ENCODE data around the gene SPACA7.

The SPACA7 gene, protein sequence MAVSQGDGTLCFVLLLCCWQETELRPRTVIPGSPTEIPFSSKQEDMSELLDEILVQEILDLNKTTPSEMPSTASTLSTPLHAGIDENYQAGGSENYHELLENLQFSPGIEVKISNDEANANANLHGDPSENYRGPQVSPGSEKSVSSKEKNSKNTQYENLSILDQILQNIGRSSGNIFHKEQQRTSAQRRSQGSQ

DNA sequence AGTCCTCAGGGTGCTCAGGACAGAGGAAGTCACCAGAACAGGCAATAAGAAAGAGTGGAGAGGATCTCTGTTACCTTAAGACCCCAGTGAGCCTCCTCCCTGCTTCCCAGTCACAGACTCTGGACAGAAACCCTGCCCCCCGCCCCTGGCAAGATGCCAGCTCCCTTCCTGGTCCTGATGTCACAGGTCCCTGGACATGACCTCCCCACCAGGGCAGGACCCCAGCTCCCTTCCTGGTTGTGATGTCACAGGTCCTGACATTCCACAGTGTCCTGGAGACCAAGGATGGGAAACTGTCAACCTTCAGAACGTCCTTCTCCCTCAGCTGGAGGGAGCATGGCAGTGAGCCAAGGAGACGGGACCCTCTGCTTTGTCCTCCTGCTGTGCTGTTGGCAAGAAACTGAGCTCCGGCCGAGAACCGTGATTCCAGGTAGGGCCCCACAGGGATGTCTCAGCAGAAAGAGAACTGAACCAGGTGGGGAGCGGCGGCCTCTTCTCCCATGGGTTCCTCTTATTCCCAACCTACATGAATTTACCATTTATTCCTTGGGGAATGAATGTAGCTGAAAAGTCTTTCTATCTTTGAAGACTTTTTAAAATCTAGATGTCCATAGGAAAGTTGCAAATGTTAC is at the start of gene SPACA7:
TSS of gene SPACA7 (plus strand) at position 306 of the 632 bp plus-strand sequence. CDS start at position 337, 31 bp downstream.
- H3K4me3 ChIP-seq, result no peak within 1 kb of the TSS
- no peaks in the 10 kb centered on the region for H3K4me1 ChIP-seq
- H3K36me3 ChIP-seq (replicated peaks), result no peaks in the 10 kb centered on the region
- DNase-seq (ENCODE audit: low spot score in 2 of 2), result no peak
- 0 out of 2 replicates have a peak, but pooled peaks cover 3% of the 10 kb centered on the region for H3K27me3 ChIP-seq (ENCODE audit: low read depth)
- in situ Hi-C loops (cut with MboI; ENCODE audit: low sequenced_read_pairs), result no loop called here
- no peaks in the 10 kb centered on the region for H3K9me3 ChIP-seq

DNA sequence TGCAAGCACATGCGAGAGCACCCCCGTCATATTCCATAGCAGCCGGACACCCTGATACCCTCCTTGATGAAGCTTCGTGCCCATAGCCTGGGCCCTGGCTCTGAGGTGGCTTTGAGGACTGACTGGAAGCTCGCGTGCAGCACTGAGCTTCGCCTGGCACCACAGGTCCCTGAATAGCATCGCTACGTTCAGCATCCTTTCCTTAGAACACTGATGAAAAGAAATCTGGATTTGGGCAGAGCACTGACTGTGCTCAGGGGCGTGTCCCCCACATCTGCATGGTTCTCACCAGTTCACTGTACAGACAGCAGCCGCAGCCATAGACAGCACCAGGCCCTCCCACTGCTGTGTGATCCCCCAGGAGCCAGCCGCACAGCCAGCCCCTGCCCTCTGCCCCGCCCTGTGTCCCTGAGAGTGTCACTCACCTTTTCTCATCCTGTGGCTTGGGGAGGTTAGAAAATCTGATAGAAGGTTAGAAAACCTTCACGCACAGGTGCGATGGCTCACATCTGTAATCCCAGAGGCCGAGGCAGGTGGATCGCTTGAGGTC is 49.3 kb upstream of the SPACA7 start:
- Histone ChIP-seq H3K36me3 (replicated peaks) (no peaks in the 10 kb centered on the region), H3K4me1 (no peaks in the 10 kb centered on the region), H3K9me3 (no peaks in the 10 kb centered on the region), H3K4me3 (no peak overlapping the region), H3K27me3 (ENCODE audit: low read depth) (peaks cover 11% of the 10 kb centered on the region)
- no peak for DNase-seq (ENCODE audit: low spot score in 2 of 2)
- in situ Hi-C loops (cut with MboI; ENCODE audit: low sequenced_read_pairs), result no loop called here

DNA sequence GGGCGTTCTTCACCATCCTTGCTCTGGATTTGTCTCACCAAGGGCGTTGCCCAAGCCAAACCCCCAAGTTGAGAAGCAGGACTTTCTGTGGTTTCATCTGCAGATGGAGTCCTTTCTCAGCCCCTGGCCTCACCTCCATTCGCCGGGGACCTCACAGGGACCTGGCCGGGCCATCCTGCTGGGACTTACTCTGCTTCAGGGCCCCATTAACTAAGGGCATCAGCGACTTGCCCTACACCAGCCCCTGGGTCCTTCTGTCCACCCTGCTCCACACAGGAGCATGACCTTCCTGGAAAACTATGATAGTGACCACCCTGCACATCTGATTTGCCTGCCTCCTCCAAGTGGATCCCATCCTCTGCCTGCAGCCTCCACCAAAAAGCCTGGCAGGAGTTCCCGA is 47.2 kb upstream of the SPACA7 start:
- Histone ChIP-seq H3K4me1 (no peaks in the 10 kb centered on the region), H3K27me3 (ENCODE audit: low read depth) (peaks cover 11% of the 10 kb centered on the region), H3K9me3 (no peaks in the 10 kb centered on the region), H3K4me3 (no peak overlapping the region), H3K36me3 (replicated peaks) (no peaks in the 10 kb centered on the region)
- in situ Hi-C loops (cut with MboI; ENCODE audit: low sequenced_read_pairs), result no loop called here
- no peak for DNase-seq (ENCODE audit: low spot score in 2 of 2)

DNA sequence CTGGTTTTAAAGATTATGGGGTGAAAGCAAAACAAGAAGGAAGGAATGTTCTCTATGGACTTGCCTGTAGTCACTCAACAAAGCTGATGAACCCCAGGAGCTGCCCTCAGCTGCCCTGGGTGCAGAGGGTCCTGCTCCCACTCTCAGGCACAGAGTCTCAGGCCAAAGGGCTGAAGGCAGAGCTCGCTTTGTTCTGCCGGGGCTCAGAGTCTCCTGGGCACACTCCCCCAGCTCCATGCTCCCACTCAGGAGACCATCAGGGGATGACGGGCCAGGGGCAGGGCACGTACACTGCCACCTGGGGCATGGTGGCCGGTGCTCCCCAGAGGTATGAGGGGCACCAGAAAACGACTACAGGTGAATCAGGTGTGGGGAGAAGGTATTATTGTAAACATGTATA is 46.8 kb upstream of the SPACA7 start:
- H3K9me3 ChIP-seq, result no peaks in the 10 kb centered on the region
- H3K27me3 ChIP-seq (ENCODE audit: low read depth), result peaks cover 9% of the 10 kb centered on the region
- no peaks in the 10 kb centered on the region for H3K4me1 ChIP-seq
- DNase-seq (ENCODE audit: low spot score in 2 of 2), result no peak
- in situ Hi-C loops (cut with MboI; ENCODE audit: low sequenced_read_pairs), result no loop called here
- no peaks in the 10 kb centered on the region for H3K36me3 ChIP-seq (replicated peaks)
- H3K4me3 ChIP-seq, result no peak overlapping the region

DNA sequence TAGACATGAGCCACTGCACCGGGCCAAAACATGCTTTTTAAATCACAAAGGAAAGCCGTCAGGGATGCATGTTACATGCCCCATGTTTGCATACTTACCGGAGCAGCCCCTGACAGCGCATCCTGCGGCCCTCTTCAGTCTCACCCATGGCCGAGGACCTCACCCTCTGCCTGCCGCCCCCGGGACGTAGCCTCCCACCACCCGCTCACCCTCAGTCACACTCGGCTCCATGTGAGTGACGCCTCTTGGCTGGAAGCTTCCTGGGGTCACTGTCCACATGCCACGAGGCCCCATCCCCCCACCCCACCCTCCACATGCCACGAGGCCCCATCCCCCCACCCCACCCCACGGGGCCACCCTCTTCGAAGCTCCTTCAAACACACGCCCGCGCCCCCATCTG is 46.1 kb upstream of the SPACA7 start:
- no peaks in the 10 kb centered on the region for H3K4me1 ChIP-seq
- no peaks in the 10 kb centered on the region for H3K36me3 ChIP-seq (replicated peaks)
- H3K27me3 ChIP-seq (ENCODE audit: low read depth), result peaks cover 4% of the 10 kb centered on the region
- in situ Hi-C loops (cut with MboI; ENCODE audit: low sequenced_read_pairs), result loop anchor here (10.0 kb wide), 1 partner anchor 55 kb away; no protein-coding TSS in a partner anchor
- H3K9me3 ChIP-seq, result no peaks in the 10 kb centered on the region
- DNase-seq (ENCODE audit: low spot score in 2 of 2), result no peak
- H3K4me3 ChIP-seq, result no peak overlapping the region

DNA sequence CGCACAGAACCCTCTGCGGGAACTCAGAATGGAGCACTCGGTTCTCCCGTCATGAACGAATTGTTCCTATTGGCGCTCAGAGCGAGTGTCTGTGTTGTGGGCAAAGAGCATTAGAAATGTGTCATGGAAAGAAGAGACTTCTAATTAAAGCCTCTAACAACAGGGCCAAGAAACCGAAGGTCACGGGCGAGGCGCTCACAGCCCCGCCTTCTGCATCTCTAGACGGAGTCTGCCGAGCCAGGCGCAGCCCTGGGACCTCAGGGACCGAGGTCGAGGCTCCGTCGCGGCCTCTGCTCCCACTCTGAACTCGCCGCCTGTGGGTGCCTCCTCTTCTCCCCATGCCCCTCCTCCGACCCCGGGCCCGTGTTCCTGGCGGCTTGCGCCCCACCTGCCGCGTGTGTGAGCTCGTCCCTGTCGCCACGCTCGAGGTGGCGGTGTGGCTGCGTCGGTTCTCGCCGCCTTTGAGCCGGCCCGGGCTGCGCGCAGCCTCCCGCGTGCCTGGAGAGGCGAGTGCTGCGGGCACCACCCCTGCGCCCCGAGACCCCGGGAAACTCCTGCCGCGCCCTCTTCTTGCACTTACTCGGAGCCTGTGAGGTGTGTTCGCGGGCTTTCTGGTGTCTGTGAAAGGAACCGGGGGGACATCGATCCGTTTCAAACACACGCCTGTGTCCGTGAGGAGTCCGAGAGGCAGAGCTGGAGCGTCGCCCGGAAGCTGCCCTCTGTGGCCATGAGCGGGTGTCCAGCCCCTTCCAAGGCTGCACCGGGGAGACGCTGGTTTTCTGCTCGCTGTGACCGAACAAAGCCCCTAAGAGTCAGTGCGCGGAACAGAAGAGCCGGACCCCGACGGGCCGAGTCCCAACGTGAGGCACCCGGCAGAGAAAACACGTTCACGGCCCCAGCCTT is 45.4 kb upstream of the SPACA7 start:
- in situ Hi-C loops (cut with MboI; ENCODE audit: low sequenced_read_pairs), result loop anchor here (10.0 kb wide), 1 partner anchor 56 kb away; no protein-coding TSS in a partner anchor
- Histone ChIP-seq H3K36me3 (replicated peaks) (no peaks in the 10 kb centered on the region), H3K9me3 (no peaks in the 10 kb centered on the region), H3K4me1 (no peaks in the 10 kb centered on the region), H3K4me3 (no peak overlapping the region), H3K27me3 (ENCODE audit: low read depth) (no peaks in the 10 kb centered on the region)
- no peak for DNase-seq (ENCODE audit: low spot score in 2 of 2)

DNA sequence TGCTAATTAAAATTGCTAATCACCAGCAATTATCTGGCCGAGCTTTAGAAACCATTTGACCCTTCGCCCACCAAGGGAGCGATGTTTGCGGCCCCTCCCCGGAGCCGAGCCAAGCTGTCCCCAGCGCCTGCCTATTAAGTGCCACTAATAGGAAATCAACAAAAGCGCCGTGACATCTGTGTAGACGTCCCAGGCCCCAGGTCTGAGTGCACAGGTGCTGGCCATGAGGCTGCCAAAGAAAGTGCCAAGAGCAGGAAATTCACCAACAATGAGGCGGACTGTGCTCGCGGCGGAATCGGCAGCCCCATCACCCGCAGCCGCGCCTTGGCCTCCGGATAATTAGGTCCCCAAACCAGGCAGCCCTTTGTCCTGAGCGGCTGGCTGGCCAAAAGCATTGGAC is 44.5 kb upstream of the SPACA7 start:
- no peaks in the 10 kb centered on the region for H3K27me3 ChIP-seq (ENCODE audit: low read depth)
- H3K4me1 ChIP-seq, result no peaks in the 10 kb centered on the region
- H3K9me3 ChIP-seq, result no peaks in the 10 kb centered on the region
- DNase-seq (ENCODE audit: low spot score in 2 of 2), result no peak
- H3K36me3 ChIP-seq (replicated peaks), result no peaks in the 10 kb centered on the region
- in situ Hi-C loops (cut with MboI; ENCODE audit: low sequenced_read_pairs), result loop anchor here (10.0 kb wide), 1 partner anchor 57 kb away; no protein-coding TSS in a partner anchor
- no peak overlapping the region for H3K4me3 ChIP-seq

DNA sequence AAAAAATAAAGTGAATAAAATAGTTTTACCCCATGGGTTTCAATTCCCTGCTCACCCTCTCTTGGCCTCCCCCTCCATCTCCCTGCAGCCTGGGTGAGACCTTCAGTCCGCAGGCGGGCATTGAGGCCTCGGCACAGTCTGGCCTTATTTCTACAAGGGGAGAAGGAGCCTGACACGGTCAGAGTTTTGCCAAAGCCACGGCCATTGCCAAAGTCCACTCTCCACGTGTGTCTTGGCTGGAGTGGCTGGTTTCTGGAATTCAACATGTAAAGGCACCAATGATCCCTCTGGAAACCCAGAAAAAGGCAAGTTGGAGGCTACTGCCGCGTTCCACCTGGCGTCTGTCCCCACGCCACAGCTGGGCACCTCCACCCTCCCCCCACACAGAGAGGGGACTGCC is 43.4 kb upstream of the SPACA7 start:
- H3K4me3 ChIP-seq, result no peak overlapping the region
- H3K36me3 ChIP-seq (replicated peaks), result no peaks in the 10 kb centered on the region
- no peaks in the 10 kb centered on the region for H3K9me3 ChIP-seq
- H3K4me1 ChIP-seq, result no peaks in the 10 kb centered on the region
- DNase-seq (ENCODE audit: low spot score in 2 of 2), result no peak
- H3K27me3 ChIP-seq (ENCODE audit: low read depth), result no peaks in the 10 kb centered on the region
- in situ Hi-C loops (cut with MboI; ENCODE audit: low sequenced_read_pairs), result loop anchor here (10.0 kb wide), 1 partner anchor 58 kb away; no protein-coding TSS in a partner anchor

DNA sequence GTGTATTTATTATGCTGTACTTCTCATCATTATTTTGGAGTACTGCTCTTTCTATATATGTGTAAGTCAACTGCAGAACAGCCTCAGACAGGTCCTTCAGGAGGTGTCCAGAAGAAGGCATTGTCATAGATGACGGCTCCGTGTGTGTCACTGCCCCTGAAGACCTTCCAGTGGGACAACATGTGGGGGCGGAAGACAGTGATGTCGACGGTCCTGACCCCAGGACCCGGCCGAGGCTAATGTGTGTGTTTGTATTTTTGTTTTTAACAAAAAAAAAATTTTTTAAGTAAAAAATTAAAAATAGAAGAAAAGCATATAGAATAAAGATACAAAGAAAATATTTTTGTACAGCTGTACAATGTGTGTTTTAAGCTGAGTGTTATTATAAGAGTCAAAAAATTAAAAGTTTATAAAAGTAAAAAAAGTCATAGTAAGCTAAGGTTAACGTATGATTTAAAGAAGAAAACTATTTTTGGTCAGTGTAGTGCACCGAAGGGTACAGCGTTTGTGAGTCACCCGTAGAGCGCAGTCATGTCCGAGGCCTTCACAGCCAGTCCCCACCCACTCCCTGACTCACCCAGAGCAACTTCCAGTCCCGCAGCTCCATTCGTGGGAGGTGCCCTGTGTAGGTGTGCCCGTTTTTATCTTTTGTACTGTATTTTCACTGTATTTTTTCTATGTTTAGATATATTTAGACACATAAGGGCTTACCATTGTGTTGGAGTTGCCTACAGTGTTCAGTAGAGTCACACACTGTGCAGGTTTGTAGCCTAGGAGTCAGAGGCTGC is 42.2 kb upstream of the SPACA7 start:
- Histone ChIP-seq H3K9me3 (no peaks in the 10 kb centered on the region), H3K27me3 (ENCODE audit: low read depth) (no peaks in the 10 kb centered on the region), H3K4me1 (no peaks in the 10 kb centered on the region), H3K4me3 (no peak overlapping the region), H3K36me3 (replicated peaks) (no peaks in the 10 kb centered on the region)
- no peak for DNase-seq (ENCODE audit: low spot score in 2 of 2)
- in situ Hi-C loops (cut with MboI; ENCODE audit: low sequenced_read_pairs), result loop anchor here (10.0 kb wide), 1 partner anchor 59 kb away; no protein-coding TSS in a partner anchor

DNA sequence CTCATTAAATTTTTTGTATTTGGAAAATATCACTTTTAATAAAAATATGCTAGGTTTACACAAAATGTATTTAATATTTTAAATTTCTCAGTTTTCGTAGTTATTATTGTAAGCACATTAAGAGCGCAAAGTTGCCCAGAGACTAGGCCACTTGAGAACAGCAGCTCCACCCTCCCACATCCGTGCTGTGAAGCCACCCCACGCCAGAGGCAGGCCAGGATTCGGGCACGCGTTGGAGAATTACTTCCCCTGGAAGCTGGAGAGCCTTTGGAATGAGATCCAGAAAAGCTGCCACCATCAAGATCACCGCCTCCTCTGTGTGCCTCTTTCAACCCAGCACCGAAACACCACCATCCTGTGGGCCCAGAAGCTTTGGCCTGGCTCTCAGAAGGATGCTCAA is 41.0 kb upstream of the SPACA7 start:
- no peaks in the 10 kb centered on the region for H3K9me3 ChIP-seq
- in situ Hi-C loops (cut with MboI; ENCODE audit: low sequenced_read_pairs), result loop anchor here (10.0 kb wide), 1 partner anchor 60 kb away; no protein-coding TSS in a partner anchor
- no peaks in the 10 kb centered on the region for H3K36me3 ChIP-seq (replicated peaks)
- no peak for DNase-seq (ENCODE audit: low spot score in 2 of 2)
- no peak overlapping the region for H3K4me3 ChIP-seq
- no peaks in the 10 kb centered on the region for H3K4me1 ChIP-seq
- H3K27me3 ChIP-seq (ENCODE audit: low read depth), result peaks cover 3% of the 10 kb centered on the region; the same call in 1 of the 2 replicates

DNA sequence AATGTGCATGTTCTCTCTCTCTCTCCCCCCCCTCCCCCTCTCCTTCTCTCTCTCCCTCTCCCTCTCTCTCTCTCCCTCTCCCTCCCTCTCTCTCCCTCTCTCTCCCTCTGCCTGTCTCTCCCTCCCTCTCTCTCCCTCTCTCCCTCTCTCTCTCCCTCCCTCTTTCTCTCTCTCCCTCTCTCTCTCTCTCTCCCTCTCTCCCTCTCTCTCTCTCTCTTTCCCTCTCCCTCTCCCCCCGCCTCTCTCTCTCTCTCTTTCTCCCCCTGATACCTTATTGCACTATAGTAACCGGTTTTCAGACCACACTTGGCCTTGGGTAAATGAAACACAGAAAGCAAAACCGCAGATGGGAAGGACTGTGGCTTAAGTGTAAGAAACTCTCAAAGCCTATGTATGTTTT is 34.7 kb upstream of the SPACA7 start:
- H3K36me3 ChIP-seq (replicated peaks), result no peaks in the 10 kb centered on the region
- H3K4me3 ChIP-seq, result no peak overlapping the region
- no peaks in the 10 kb centered on the region for H3K4me1 ChIP-seq
- H3K27me3 ChIP-seq (ENCODE audit: low read depth), result peaks cover 14% of the 10 kb centered on the region
- DNase-seq (ENCODE audit: low spot score in 2 of 2), result no peak
- H3K9me3 ChIP-seq, result no peaks in the 10 kb centered on the region
- in situ Hi-C loops (cut with MboI; ENCODE audit: low sequenced_read_pairs), result no loop called here

DNA sequence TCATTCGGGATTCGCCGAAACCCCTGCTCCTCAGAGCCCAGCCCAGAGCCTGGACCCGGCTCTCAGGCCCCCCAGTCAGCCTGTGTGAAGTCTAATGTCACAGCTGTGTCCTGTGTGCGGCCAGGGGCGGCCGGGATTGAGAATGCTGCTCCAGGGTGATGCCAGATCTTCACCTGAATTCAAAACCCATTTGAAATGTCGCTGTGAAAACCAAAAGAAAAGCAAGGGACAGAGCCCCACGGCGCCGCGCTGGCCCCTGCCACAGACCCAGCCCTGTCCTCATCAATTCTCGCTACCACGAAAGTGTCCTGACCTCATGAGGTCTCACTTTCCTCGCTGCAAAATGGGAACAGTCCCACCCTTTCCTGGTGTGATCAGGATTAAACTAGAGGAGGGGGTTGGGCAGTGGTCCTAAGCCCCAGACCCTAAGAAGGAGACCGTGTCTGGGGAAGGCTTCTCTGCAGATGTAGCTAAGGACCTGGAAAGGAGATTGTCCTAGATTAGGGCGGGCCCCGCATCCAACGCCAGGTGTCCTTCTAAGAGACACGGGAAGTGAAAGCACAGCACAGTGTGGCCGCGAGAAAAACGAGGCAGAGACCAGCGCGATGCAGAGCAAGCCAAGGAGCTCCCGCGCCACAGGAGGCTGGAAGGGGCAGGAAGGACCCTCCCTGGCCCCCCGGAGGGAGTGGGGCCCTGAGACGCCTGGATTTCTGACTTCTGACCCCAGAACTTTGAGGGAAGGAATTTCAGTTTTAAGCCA is 34.0 kb upstream of the SPACA7 start:
- H3K27me3 ChIP-seq (ENCODE audit: low read depth), result peaks cover 16% of the 10 kb centered on the region
- no peaks in the 10 kb centered on the region for H3K36me3 ChIP-seq (replicated peaks)
- in situ Hi-C loops (cut with MboI; ENCODE audit: low sequenced_read_pairs), result no loop called here
- H3K4me3 ChIP-seq, result no peak overlapping the region
- no peak for DNase-seq (ENCODE audit: low spot score in 2 of 2)
- H3K9me3 ChIP-seq, result no peaks in the 10 kb centered on the region
- H3K4me1 ChIP-seq, result no peaks in the 10 kb centered on the region
